GM19397 (cell line): Measurements from ENCODE around the gene SYNPR.

Source experiments
- ATAC-seq: cut with Tn5 transposase; IDR thresholded peaks from one replicate; pipeline ENCODE4 v1.9.1; 2021; ENCODE audit warnings: mild to moderate bottlenecking, moderate library complexity; ENCODE audit not compliant: unreplicated experiment

The SYNPR gene

GRCh38 chr3:63467392-63467791, 189.3 kb downstream of the SYNPR start:
- ATAC-seq: no peak

- ATAC-seq: no peak
Measured at GRCh38 chr3:63470745-63471144, 192.6 kb downstream of the SYNPR start.

GRCh38 chr3:63471781-63472180, 193.7 kb downstream of the SYNPR start:
- no peak for ATAC-seq

DNA sequence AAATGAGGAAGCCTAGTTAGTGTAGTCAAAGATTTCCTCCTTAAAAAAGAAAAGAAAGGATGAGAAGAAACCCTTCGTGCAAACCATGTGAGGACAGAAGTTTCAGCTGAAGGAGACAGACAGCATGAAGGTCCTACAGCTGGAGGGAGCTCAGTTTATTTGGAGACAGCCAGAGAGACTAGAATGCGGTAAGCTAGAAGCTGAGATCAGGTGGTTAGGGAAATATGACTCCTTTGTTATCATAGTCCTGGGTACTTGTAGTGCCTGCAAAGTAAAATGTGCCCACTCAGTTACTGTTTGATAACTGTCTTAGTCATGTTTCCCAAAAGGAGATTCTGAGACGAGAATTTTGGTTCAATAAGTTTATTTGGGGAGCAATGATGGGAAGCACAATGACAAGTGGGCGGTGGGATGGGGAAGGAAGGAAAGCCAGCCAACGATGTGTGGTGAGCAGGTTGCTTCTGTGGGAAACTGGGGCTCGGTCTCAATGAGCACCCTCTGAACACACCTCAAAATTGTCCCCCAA, 195.6 kb downstream of the SYNPR start:
- ATAC-seq: no peak

DNA sequence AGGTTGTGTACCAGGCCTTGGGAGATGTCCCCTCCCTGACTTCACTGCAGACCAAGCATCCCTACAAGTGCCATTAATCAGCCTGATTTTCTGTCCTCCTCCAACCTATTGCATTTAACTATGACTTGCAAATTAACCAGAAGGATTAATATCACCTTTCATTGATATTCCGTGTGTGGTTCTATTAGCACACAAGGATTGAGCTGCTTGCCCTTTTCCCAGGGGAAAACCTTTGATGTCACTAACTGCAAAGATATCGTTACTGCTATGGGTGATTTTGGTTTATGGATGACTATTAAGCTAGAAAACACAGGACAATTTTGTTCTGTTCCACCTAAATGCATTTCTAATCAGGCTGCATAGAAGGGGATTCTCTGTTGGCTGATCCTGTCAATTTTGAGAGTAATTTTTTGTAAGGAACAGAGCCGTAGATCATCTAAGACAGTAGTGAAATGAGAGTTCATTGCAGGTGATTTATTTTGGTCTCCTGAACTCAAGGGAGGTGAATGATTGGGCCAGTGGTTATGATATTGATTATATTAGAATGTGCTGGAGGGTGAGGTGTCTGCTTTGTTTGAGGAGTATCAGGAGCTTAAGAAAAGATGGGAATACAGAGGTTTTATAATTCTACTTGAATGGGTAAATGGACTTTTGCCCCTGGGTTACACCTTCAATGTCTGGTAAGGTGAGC, 196.9 kb downstream of the SYNPR start:
- ATAC-seq: no peak

GRCh38 chr3:63477494-63478129, 199.5 kb downstream of the SYNPR start:
- ATAC-seq: no peak

DNA sequence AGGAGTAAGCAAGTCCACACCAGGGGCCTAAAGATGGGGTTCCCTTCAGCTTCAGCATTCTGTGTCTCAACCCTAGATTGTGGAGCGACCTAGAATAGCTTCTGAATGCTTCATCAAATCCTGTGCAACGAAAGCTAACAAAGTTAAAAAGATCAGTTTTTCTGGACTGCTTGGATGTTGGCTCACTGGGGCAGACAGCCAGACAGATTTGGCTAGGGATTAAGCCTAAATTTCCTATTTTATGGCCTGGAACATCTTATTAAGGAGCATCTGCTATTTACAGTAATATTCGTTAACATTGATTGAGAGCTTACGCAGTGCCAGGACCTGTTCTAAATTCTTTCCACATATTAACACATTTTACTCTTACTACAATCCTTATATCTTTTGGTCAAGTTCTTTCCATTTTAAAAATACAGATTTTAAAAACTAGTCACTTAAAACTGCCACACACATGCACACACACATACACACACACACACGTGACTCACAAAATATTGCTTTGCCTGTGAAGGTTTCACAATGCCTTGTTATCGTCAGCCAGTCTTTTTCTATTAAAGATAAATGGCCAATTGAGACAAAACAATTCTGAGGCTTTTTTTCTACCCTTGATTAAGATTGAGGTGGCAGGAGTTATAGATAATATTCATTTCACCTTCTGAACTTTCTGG, 201.0 kb downstream of the SYNPR start:
- ATAC-seq: no peak

GRCh38 chr3:63479661-63480035, 201.5 kb downstream of the SYNPR start:
- ATAC-seq: no peak

- ATAC-seq: no peak
Measured at GRCh38 chr3:63481627-63482026, 203.5 kb downstream of the SYNPR start.

DNA sequence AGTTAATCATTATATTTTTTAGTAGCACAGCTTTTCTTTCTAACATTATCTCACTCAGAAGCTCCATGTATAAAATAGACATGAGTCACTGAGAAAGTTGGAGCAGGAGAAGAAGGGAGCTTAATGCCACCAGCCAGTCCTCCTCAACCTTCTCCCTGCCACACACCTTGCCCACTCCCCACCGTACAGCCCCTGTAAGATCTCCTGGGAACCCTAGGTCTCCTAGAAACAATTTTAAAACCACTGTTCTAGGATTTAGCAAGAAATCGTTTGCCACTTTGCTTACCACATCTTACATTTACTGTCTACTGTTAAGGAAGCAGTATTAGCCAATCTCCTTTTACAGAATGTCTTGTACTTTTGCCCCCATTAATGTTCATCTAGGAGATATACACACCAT, 204.2 kb downstream of the SYNPR start:
- ATAC-seq: no peak

- no peak for ATAC-seq
Measured at GRCh38 chr3:63492464-63492863, 214.4 kb downstream of the SYNPR start.

DNA sequence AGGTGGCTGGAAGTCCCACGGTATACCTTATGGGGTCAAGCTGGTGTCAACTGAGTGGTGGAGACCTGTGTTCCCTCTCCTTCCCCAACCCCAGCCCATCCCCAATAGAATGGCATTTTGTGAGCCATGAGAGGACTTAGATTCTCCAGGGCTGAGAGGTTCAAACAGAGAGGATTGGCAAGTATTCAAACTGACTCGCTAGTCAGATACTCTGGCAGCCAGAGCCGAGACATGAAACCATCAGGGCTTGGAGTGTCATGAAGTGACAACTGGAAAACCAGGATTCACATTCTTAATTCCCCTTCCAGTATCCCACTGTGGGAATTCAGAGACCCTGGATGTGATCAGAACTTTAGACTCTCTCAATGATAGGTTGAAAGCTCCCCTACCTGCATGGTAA, 215.0 kb downstream of the SYNPR start:
- ATAC-seq: no peak

DNA sequence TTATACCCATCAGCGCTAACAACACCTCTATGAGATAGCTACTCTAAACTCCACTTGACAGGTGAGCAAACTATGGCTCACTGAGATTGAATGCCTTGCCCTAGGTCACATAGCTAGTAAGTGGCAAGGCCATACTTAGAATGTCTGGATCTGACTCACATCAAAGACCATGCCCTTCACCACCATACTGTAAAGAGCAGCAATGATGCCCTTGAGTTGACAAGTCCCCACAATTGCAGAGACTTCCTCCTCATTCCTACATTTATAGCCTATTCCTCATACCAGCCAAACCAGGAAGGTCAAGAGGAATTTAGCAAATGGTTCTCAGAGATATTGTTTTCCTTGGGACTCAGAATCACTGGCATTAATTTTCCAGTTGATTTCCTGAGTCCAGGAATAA, 216.5 kb downstream of the SYNPR start:
- ATAC-seq: no peak

- no peak for ATAC-seq
Measured at GRCh38 chr3:63497641-63498040, 219.5 kb downstream of the SYNPR start.

DNA sequence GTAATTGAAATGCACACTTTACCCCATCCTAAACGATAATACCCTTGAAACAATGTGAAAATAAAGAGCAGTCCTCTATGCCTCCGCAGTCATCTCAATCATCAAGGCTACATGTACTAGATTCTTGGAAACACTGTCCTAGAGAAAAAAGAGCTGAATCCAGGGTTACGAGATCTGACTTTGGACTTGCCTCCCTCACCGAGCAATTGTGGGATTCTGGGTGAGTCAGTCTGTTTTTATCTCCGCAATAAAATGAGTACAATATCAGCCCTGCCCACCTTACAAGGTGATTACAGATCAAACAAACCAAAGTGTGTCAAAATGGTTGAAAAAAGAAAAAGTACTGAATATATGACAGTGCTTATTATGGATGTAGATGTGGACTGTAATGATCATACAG, 222.1 kb downstream of the SYNPR start:
- no peak for ATAC-seq

- ATAC-seq: no peak
Measured at GRCh38 chr3:63508305-63508704, 230.2 kb downstream of the SYNPR start.

DNA sequence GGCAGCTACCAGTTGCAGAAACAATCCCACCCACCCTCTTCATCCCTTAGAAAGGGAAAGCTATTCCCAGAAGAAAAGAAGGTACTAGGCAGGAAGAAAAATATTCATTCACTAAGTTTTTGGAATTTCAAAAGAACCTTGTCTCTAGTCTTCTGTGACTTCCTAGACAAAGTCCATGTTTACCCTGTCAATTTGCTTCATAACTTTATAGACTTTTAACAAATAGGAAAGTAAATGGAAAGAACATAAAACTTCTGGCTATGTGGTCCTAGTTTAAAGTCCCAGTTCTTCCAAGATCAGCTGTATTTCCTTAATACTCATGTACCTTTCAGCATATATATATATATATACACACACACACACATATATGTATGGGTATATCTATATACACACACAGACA, 230.7 kb downstream of the SYNPR start:
- ATAC-seq: no peak

DNA sequence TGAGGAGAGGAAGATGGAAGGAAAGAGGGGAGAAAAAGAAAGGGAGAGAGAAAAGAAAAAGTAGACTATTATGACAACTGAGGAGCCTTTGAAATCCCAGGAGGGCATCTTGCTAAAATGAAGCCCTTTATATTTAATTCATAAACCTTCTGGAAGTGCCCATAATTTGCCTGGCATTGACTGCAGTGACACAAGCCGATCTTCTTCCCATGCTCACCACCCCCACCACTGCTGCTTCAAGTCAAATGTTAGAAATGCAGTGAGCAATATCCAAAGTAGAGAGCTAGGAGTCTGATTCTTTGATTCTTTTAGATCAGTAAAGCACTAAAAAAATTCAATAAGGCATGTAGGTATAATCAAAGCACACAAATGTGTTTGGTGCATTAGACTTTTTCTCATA, 235.7 kb downstream of the SYNPR start:
- ATAC-seq: no peak

DNA sequence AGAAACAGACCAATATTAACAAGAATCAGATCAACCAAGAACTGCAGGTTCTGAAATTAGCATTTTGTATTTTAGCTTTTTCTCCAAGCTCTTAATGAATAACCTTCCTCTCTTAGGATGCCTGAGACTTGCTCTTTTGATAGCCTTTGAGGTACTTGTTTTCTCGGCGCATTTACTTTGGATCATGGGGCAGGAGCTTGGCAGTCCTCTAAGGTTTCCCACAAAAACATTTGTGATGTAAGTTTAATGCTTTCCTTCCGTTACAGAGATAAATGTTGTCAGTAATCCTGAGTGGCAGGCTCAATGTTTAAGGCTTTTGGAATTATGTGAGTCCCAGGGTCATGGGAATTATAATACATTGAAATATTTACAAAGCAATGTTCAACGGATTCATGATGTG, 236.6 kb downstream of the SYNPR start:
- ATAC-seq: no peak

GRCh38 chr3:63519426-63519825, 241.3 kb downstream of the SYNPR start:
- no peak for ATAC-seq

- ATAC-seq: no peak
Measured at GRCh38 chr3:63521657-63522056, 243.5 kb downstream of the SYNPR start.

GRCh38 chr3:63523100-63523499, 245.0 kb downstream of the SYNPR start:
- no peak for ATAC-seq
